Neural progenitor cell (in vitro differentiated cells): ENCODE data around the gene TET2. TPM values are rescaled to one million over a fixed set of nuclear protein-coding genes. Genes with fewer than 3 reads are reported as not detected.

ENCODE experiments used
- DNase-seq: peaks from one replicate; pipeline ENCODE4 v3.0.0-alpha.2; 2016; ENCODE audit warnings: low spot score
- H2AFZ ChIP-seq: fragments of 200-600 bp; sonication (generic); replicated peaks from 2 replicates; pipeline ENCODE4 v1.6.1; 2016; ENCODE audit warnings: antibody characterized with exemption
- H3F3A ChIP-seq: fragments of 200-600 bp; sonication (generic); 2 replicates; pipeline ENCODE4 v1.6.1; 2016; ENCODE audit warnings: antibody characterized with exemption, low read depth
- H3K27ac ChIP-seq: fragments of 200-600 bp; sonication (generic); 2 replicates; pipeline ENCODE4 v1.5.1; 2016; ENCODE audit warnings: mild to moderate bottlenecking
- H3K27me3 ChIP-seq: fragments of 200-600 bp; sonication (generic); 2 replicates; pipeline ENCODE4 v1.6.1; 2016; ENCODE audit warnings: mild to moderate bottlenecking, moderate library complexity
- H3K36me3 ChIP-seq: fragments of 200-600 bp; sonication (generic); 2 replicates; pipeline ENCODE4 v1.5.1; 2016
- H3K4me1 ChIP-seq: fragments of 200-600 bp; sonication (generic); 2 replicates; pipeline ENCODE4 v1.6.1; 2016; ENCODE audit warnings: mixed run types
- H3K4me2 ChIP-seq: fragments of 200-600 bp; sonication (generic); 2 replicates; pipeline ENCODE4 v1.6.1; 2016
- H3K4me3 ChIP-seq: fragments of 200-600 bp; sonication (generic); 2 replicates; pipeline ENCODE4 v1.5.1; 2016
- H3K79me2 ChIP-seq: fragments of 200-600 bp; sonication (generic); 2 replicates; pipeline ENCODE4 v1.6.1; 2016; ENCODE audit warnings: low read depth
- H3K9ac ChIP-seq: fragments of 200-600 bp; sonication (generic); 2 replicates; pipeline ENCODE4 v1.6.1; 2016
- H3K9me3 ChIP-seq: fragments of 200-600 bp; sonication (generic); 2 replicates; pipeline ENCODE4 v1.5.1; 2016; ENCODE audit warnings: low read depth
- H4K20me1 ChIP-seq: fragments of 200-600 bp; sonication (generic); 2 replicates; pipeline ENCODE4 v1.6.1; 2016; ENCODE audit warnings: low read depth
- H3K27ac Mint-ChIP-seq: 3 replicates; pipeline ENCODE4 v1.8.0; 2021; ENCODE audit warnings: mixed read lengths
- H3K27me3 Mint-ChIP-seq: 2 replicates; pipeline ENCODE4 v1.8.0; 2022; ENCODE audit warnings: low read depth, mild to moderate bottlenecking, inconsistent platforms, moderate library complexity, mixed read lengths; ENCODE audit not compliant: insufficient read depth
- H3K36me3 Mint-ChIP-seq: 3 replicates; pipeline ENCODE4 v1.8.0; 2021; ENCODE audit warnings: mixed read lengths
- H3K4me1 Mint-ChIP-seq: 3 replicates; pipeline ENCODE4 v1.8.0; 2021; ENCODE audit warnings: mixed read lengths
- H3K4me3 Mint-ChIP-seq: 3 replicates; pipeline ENCODE4 v1.8.0; 2021; ENCODE audit warnings: mild to moderate bottlenecking, moderate library complexity, mixed read lengths
- H3K9me3 Mint-ChIP-seq: 3 replicates; pipeline ENCODE4 v1.8.0; 2020; ENCODE audit warnings: mixed read lengths
- EZH2 ChIP-seq: fragments of 200-600 bp; sonication (generic); IDR thresholded peaks from 2 replicates; pipeline ENCODE4 v1.6.1; 2017; ENCODE audit warnings: antibody characterized with exemption, mild to moderate bottlenecking, moderate library complexity
- EZH2phosphoT487 ChIP-seq: fragments of 200-600 bp; sonication (generic); IDR thresholded peaks from 2 replicates; pipeline ENCODE4 v1.6.1; 2017; ENCODE audit warnings: antibody characterized with exemption
- total RNA-seq: library from RNA; depleted of rRNA; stranded (reverse); fragments of >200 nt; gene quantifications from 2 replicates; pipeline ENCODE4 v1.2.3, GENCODE V29; 2015; ENCODE audit warnings: low replicate concordance
- TF ChIP-seq, protein P1 (sequence below): fragments of 200-600 bp; sonication (generic); IDR thresholded peaks from 2 replicates; pipeline ENCODE4 v1.5.1; 2017; ENCODE audit warnings: antibody characterized with exemption, mild to moderate bottlenecking

Gene TET2
- total RNA-seq, 1 donor from 2014 or later: 17.0 TPM

DNA sequence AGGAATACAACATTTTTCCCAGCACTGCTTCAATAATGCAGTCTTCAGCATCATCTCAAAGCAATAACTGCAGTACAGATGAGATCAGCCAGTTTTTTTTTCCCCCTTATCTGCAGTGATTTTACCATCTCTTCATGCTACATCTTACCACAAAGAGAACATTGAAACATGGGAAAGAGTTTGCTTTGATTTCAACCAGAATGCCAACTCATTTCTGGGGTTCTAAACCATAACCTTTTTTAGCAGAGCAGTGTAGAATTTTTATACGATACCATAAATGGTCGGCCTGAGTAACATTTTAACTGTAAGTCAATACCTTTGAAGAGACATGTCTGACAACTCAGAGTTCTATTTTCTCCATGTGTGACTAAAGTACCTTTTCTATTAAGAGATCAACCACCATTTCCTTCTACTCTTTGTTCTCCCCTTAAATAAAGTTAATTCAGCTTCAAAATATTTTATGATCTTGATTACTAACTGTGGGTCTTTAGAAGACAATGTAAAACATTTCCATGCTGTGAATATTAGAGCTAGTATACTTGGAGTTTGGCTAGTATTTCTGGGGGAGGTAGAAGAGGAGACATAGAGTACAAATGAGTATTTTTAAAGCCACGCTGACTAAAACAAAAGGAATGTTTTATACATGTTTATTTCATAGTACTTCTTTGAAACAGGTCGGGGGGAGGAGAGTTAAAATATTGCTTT is 69.1 kb downstream of the TET2 start:
- H3K27me3 Mint-ChIP-seq: no peaks in the 10 kb centered on the region

DNA sequence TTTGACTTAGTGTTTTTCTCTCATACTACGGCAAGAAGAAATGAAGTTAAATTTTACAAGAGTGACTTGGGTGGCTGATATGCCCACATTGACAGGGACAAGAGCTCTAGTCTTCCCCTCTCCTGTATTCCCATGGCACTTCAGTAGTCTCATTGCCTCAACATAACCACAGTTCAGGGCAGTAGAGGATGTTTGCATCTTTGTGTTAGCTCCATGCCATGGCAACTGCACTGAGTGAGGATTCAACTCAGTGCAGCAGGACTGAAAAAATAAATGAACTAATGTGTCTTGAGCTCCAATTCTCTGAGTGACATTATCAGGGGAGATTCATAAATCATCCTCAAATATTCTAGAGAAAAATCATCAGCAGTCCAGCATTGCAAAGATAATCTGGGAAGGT is 78.8 kb downstream of the TET2 start:
- H3K27ac Mint-ChIP-seq: no peak overlapping the region

More for the DNA sequence above, 69.1 kb downstream of the TET2 start:
- Histone ChIP-seq H3F3A (no peaks in the 10 kb centered on the region), H3K9ac (no peak overlapping the region), H3K4me1 (no peaks in the 10 kb centered on the region), H3K9me3 (no peaks in the 10 kb centered on the region), H2AFZ (no peak overlapping the region), H4K20me1 (no peaks in the 10 kb centered on the region), H3K79me2 (no peaks in the 10 kb centered on the region), H3K4me3 (no peak overlapping the region), H3K27ac (no peak overlapping the region), H3K27me3 (no peaks in the 10 kb centered on the region), H3K4me2 (no peak overlapping the region), H3K36me3 (no peaks in the 10 kb centered on the region)
- peaks cover 3% of the 10 kb centered on the region for H3K4me1 Mint-ChIP-seq
- H3K4me3 Mint-ChIP-seq: no peak overlapping the region
- no peaks in the 10 kb centered on the region for H3K9me3 Mint-ChIP-seq
- no peak for DNase-seq
- peaks cover 18% of the 10 kb centered on the region for H3K36me3 Mint-ChIP-seq
- no peak overlapping the region for H3K27ac Mint-ChIP-seq
- TF ChIP-seq EZH2 (no peak), EZH2phosphoT487 (no peak)
- TF ChIP-seq, protein P1, sequence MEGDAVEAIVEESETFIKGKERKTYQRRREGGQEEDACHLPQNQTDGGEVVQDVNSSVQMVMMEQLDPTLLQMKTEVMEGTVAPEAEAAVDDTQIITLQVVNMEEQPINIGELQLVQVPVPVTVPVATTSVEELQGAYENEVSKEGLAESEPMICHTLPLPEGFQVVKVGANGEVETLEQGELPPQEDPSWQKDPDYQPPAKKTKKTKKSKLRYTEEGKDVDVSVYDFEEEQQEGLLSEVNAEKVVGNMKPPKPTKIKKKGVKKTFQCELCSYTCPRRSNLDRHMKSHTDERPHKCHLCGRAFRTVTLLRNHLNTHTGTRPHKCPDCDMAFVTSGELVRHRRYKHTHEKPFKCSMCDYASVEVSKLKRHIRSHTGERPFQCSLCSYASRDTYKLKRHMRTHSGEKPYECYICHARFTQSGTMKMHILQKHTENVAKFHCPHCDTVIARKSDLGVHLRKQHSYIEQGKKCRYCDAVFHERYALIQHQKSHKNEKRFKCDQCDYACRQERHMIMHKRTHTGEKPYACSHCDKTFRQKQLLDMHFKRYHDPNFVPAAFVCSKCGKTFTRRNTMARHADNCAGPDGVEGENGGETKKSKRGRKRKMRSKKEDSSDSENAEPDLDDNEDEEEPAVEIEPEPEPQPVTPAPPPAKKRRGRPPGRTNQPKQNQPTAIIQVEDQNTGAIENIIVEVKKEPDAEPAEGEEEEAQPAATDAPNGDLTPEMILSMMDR: no peak

DNA sequence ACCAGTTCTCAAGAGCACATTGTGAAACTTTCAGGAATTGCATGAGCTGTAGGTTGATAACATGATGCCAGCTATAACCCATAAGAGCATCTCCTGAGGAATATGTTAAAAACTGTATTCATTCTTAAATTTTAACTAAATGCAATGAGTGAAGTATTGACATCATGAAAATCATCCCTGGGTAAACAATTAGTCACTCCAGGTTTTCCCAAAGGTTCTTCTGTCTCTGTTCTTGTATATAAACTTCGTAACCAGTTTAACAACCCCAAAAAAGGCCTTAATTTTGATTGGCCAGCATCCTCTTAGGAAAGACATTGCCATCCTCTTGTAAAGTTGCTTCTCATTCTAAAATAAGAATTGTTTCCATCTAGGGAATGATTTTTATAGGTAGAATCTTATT is 80.4 kb downstream of the TET2 start:
- Histone ChIP-seq H3F3A (no peaks in the 10 kb centered on the region), H3K27ac (no peak overlapping the region), H3K9me3 (no peaks in the 10 kb centered on the region), H3K4me3 (no peak overlapping the region), H3K27me3 (no peaks in the 10 kb centered on the region), H3K4me1 (peaks cover 4% of the 10 kb centered on the region), H2AFZ (no peak overlapping the region), H3K36me3 (no peaks in the 10 kb centered on the region), H3K4me2 (no peak overlapping the region), H3K79me2 (no peaks in the 10 kb centered on the region), H3K9ac (no peak overlapping the region), H4K20me1 (no peaks in the 10 kb centered on the region)
- no peak overlapping the region for H3K27ac Mint-ChIP-seq
- H3K36me3 Mint-ChIP-seq: peaks cover 5% of the 10 kb centered on the region
- no peak for DNase-seq
- TF ChIP-seq EZH2phosphoT487 (no peak), EZH2 (no peak)
- TF ChIP-seq, protein P1: no peak
- peaks cover 2% of the 10 kb centered on the region for H3K9me3 Mint-ChIP-seq
- H3K27me3 Mint-ChIP-seq: no peaks in the 10 kb centered on the region
- no peak overlapping the region for H3K4me3 Mint-ChIP-seq
- peaks cover 8% of the 10 kb centered on the region for H3K4me1 Mint-ChIP-seq

More for the DNA sequence above, 78.8 kb downstream of the TET2 start:
- H3K4me1 Mint-ChIP-seq: peaks cover 8% of the 10 kb centered on the region
- no peaks in the 10 kb centered on the region for H3K27me3 ChIP-seq
- no peak overlapping the region for H3K4me3 Mint-ChIP-seq
- H3K36me3 Mint-ChIP-seq: peaks cover 5% of the 10 kb centered on the region
- H3F3A ChIP-seq: no peaks in the 10 kb centered on the region
- H3K36me3 ChIP-seq: no peaks in the 10 kb centered on the region
- H3K4me3 ChIP-seq: no peak overlapping the region
- H3K9me3 Mint-ChIP-seq: no peaks in the 10 kb centered on the region
- peaks cover 4% of the 10 kb centered on the region for H3K4me1 ChIP-seq
- no peaks in the 10 kb centered on the region for H4K20me1 ChIP-seq
- H3K27me3 Mint-ChIP-seq: no peaks in the 10 kb centered on the region
- no peak overlapping the region for H3K27ac ChIP-seq
- H3K4me2 ChIP-seq: no peak overlapping the region
- no peaks in the 10 kb centered on the region for H3K9me3 ChIP-seq
- TF ChIP-seq, protein P1: no peak
- no peak overlapping the region for H2AFZ ChIP-seq
- H3K9ac ChIP-seq: no peak overlapping the region
- no peaks in the 10 kb centered on the region for H3K79me2 ChIP-seq
- DNase-seq: no peak
